ENCODE measurements around the gene NTF4.

Gene NTF4

GRCh38 chr19:49019242-49019932 is 45.2 kb downstream of the NTF4 start:
- DNase-seq, result peak; percentile 71

- DNase-seq, result peak; percentile 34
These were observed 46.0 kb downstream of the NTF4 start for GRCh38 chr19:49018388-49019241.

GRCh38 chr19:49017666-49018351 is 46.8 kb downstream of the NTF4 start:
- peak; percentile 73 for DNase-seq

- no peak for DNase-seq
These were observed 47.5 kb downstream of the NTF4 start, which contains the start of gene LHB for GRCh38 chr19:49017041-49017665. TSS of gene LHB (minus strand) at chr19:49017091. CDS start at chr19:49017081, 10 bp downstream.

GRCh38 chr19:49016067-49016839 is 48.4 kb downstream of the NTF4 start:
- no peak for DNase-seq

- no peak for DNase-seq
These were observed 49.8 kb downstream of the NTF4 start for GRCh38 chr19:49014870-49015255.

GRCh38 chr19:49014123-49014869 is 50.3 kb downstream of the NTF4 start:
- DNase-seq, result no peak

- DNase-seq, result no peak
These were observed 53.4 kb downstream of the NTF4 start for GRCh38 chr19:49011194-49011593.
